H1 (cell line): ENCODE data around the gene PSPC1. TPM values are rescaled to one million over a fixed set of nuclear protein-coding genes. Genes with fewer than 3 reads are reported as not detected.

Source experiments
- E2F6 ChIP-seq: IDR thresholded peaks from 2 replicates; pipeline ENCODE4 v1.6.1; 2012; ENCODE audit warnings: inconsistent platforms
- RBBP5 ChIP-seq: IDR thresholded peaks from 2 replicates; pipeline ENCODE4 v1.7.1; 2012; ENCODE audit warnings: low read depth, mild to moderate bottlenecking, inconsistent platforms, low read length, moderate library complexity, borderline replicate concordance
- RNF2 ChIP-seq: fragments of 200-900, 300-1000 bp; sonication (generic); IDR thresholded peaks from 2 replicates; pipeline ENCODE4 v1.7.1; 2016; ENCODE audit warnings: borderline replicate concordance, low read depth, mild to moderate bottlenecking, antibody characterized with exemption, low read length; ENCODE audit not compliant: poor library complexity, severe bottlenecking; ENCODE audit errors: missing control alignments
- SP4 ChIP-seq: IDR thresholded peaks from 2 replicates; pipeline ENCODE4 v1.6.1; 2012; ENCODE audit warnings: low read length, inconsistent platforms
- SUZ12 ChIP-seq: fragments of 200-600 bp; sonication (generic); IDR thresholded peaks from 2 replicates; pipeline ENCODE4 v1.6.1; 2012; ENCODE audit warnings: mild to moderate bottlenecking, inconsistent platforms, low read length, moderate library complexity, mixed read lengths
- TCF12 ChIP-seq: IDR thresholded peaks from 2 replicates; pipeline ENCODE4 v1.6.1; 2011; ENCODE audit warnings: low read depth, mild to moderate bottlenecking, low read length
- USF2 ChIP-seq: IDR thresholded peaks from 2 replicates; pipeline ENCODE4 v1.6.1; 2011; ENCODE audit warnings: low read length, improper control_type of control experiment
- polyA plus RNA-seq, 7 experiments: library from polyadenylated mRNA; depleted of rRNA in 3 of 7; stranded (reverse) in 5 of 7; unstranded in 2 of 7; fragments of >200 nt in 5 of 7; fragments of 200-250 nt in 2 of 7; gene quantifications; 1 replicate in 5 of 7; 2 replicates in 1 of 7; 4 replicates in 1 of 7; pipeline versions ENCODE4 v1.2.1 to v1.2.3, GENCODE V29; 2011 to 2013; ENCODE audit warnings: missing spikeins in 2 of 7, mixed read lengths in 2 of 7
- total RNA-seq: library from RNA; stranded (reverse); fragmentation: NEBNext Ultra II Directional; extraction: Animal tissue kit (Norgen Biotek cat#: 25700); gene quantifications from 2 replicates; pipeline ENCODE4 v1.2.1, GENCODE V29; 2021

PSPC1 gene
- total and polyA plus RNA-seq, 2 of the 8 experiments (the other 6 are each of a cell fraction or from before 2014, with no cell fraction given): 53.4 to 97.4 TPM

GRCh38 chr13:19795956-19796355, 13.2 kb upstream of the PSPC1 start (continued):
- TF ChIP-seq RNF2 (no peak), USF2 (no peak), SP4 (no peak), TCF12 (no peak), E2F6 (no peak), RBBP5 (no peak), SUZ12 (no peak)
